HG03139 (cell line): Measurements from ENCODE around the gene FAM210A.
"Not testable (repeated sequence)": the region's sequence is repeated elsewhere in the genome, so short reads cannot be mapped to it uniquely, and the experiment has no call there.

Experiments
- ATAC-seq: cut with Tn5 transposase; IDR thresholded peaks from one replicate; pipeline ENCODE4 v1.9.1; 2021; ENCODE audit not compliant: unreplicated experiment

The FAM210A gene

DNA sequence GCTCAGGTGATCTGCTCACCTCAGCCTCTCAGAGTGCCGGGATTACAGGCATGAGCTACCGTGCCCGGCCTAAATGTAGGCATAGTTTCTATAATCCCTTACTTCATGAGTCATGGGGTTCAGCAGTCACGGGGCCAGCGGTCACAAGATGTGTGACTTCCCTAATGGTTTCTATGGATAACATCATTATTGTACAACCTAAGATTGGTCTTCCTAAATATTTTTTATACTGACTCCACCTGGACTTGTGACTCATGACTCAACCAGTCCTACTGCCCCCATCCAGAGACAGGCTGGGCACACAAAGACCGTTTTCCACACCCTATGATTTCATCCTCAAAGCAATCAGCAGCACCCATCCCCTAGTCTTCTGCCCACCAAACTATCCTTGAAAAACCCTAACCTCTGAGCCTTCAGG lies 15.9 kb downstream of the FAM210A start:
- ATAC-seq = no peak

DNA sequence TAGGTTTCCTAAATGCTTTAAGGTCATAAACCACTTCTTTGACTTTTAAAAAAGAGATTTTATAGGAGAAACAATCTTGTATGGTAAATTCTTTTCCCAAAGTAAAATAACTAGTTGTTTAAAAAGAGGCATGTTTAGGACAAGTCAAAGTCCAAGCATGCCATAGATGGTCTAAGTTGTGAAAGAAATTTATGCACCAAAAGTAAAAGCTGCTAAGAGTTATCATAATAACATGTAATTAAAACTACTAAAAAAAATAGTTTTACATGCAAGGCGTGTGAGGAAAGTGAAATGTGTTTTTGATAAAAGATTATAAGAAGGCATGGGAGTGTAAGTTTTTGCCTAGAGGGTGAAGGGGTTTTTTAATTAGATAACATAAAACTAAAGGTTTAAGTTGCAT lies 22.5 kb downstream of the FAM210A start:
- no peak for ATAC-seq

DNA sequence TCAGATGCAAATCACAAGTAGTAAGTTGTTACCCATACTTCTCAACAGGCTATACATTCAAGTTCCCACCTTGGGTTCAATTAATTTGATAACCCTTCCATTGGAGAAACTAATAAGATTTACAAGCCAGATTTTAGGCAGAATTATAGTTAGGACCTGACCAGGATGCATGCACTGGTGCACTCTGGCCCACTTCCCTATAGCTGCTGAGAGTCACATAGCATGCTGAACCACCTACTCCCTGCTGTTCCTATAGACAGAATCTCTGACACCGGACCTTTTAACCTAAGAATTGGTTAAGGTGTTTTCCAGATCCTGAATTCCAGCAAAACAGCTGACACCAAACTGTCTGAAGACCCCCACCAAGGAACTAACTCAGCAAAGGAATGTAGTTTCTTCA lies 26.2 kb downstream of the FAM210A start:
- no peak for ATAC-seq

GRCh38 chr18:13696961-13697360 lies 29.4 kb downstream of the FAM210A start:
- no peak for ATAC-seq

DNA sequence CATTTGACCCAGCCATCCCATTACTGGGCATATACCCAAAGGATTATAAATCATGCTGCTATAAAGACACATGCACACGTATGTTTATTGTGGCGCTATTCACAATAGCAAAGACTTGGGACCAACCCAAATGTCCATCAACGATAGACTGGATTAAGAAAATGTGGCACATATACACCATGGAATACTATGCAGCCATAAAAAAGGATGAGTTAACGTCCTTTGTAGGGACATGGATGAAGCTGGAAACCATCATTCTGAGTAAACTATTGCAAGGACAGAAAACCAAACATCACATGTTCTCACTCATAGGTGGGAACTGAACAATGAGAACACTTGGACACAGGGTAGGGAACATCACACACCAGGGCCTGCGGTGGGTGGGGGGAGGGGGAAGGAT lies 31.0 kb downstream of the FAM210A start:
- ATAC-seq = not testable (repeated sequence)

DNA sequence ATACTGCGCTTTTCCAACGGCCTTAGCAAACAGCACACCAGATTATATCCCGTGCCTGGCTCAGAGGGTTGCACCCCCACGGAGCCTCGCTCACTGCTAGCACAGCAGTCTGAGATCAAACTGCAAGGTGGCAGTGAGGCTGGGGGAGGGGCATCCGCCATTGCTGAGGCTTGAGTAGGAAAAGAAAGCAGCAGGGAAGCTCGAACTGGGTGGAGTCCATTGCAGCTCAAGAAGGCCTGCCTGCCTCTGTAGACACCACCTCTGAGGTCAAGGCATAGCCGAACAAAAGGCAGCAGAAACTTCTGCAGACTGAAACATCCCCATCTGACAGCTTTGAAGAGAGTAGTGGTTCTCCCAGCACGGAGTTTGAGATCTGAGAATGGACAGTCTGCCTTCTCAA lies 36.3 kb downstream of the FAM210A start:
- ATAC-seq = not testable (repeated sequence)

DNA sequence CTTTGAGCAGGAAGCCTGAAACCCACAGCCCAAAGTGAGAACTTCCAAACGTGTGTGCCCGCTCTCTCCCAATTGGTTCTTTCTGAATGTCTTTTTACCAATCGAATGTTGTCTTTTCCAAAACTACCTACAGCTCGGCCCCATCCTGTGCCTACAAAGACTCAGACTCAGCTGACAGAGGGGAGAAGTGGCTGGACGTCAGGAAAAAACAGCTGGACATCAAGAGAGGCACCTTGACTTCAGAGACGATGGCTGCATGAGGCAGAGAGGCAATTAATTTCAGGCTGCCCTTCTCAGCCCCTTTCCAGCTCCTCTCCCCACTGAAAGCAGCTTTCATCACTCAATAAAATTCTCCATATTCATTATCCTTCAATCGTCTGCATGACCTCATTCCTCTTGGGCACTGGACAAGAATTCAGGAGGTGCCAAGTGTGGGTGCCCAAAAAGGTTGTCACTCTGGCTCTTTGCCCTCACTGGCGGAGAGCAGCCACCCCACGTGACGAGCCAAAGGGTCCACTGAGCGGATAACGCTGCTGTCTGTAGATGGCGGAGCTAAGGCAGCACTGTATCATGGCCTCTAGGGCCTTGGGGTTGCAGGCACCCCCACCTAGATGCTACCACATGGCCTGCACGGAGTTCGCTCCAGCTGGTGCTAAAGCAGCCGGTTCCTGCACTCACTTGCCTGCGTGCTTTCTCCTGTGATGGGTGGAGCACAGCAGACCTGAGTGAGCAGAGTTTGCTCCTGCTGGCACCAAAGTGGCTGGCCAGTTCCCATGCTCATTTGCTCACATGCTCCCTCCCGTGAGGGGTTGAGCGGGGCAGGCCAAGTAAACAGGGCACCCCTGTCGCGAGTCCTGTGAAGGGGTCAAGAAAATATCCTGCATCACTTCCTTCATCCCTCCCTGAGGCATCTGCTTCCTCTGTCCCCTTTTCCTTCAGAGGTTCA lies 37.9 kb downstream of the FAM210A start:
- no peak for ATAC-seq

DNA sequence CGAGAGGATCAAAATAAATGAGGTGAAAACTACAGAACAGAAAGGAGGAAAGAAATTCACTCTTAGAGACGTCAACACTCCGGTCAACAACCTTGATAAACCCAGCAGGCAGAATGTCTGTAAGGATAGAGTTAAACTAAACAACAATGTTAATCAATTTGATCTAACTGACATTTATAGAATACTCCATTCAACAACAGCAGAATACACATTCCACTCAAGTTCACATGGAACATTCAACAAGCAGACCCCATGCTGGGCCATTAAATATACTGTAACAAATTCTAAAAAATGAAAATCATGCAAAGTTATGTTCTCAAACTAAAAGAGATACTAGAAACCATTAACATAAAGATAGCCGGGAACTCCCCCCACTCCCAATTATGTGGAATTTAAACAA lies 41.8 kb downstream of the FAM210A start:
- ATAC-seq = no peak

DNA sequence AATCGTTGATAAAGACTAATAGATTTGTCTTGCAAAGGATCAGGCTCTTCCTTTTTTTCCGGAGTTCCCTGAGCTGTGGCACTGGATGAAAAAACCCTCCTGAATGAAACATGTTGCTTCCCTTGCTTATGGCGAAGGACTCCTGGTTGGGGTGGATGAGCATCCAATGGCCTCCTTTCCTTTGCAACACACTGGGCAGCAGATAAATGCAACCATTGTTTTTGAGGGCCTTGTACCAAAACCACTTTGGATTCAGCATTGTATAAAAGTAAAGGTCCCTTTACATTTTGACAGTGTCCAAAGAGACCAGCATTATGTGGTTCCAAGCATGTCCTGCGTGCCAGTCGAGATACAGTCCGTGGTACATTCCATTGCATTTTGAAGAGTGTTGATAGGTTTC lies 44.7 kb downstream of the FAM210A start:
- ATAC-seq = no peak

- no peak for ATAC-seq
Observed at GRCh38 chr18:13680612-13681011, 45.7 kb downstream of the FAM210A start.

DNA sequence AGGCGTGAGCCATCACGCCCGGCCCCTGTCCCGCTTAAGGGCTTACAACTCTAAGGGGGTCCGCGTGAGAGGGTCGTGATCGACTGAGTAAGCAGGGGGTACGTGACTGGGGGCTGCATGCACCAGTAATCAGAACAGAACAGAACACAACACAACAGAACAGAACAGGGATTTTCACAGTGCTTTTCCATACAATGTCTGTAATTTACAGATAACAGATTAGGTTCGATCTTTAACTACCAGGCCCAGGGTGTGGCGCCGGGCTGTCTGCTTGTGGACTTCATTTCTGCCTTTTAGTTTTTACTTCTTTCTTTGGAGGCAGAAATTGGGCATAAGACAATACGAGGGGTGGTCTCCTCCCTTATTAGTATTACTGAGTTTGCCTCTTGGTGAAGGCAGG lies 49.0 kb downstream of the FAM210A start:
- ATAC-seq = not testable (repeated sequence)

GRCh38 chr18:13676471-13676870 lies 49.9 kb downstream of the FAM210A start:
- no peak for ATAC-seq

DNA sequence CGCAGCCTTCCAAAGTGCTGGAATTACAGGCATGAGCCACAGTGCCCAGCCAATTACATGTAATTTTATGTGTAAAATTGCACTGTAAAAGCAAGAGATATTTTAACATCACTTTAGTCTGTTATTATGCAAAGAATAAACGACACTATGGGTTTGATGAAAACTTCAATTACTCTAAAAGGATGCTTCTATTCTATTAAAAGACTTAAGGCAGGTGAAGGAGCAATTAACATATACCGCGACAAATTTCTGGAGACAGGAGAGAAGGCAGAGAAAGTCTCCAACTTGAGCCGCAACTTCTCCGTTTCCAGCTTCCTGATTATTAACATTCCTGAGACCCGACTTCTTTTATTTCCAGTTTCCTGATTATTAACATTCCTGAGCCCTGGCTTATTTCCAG lies 53.7 kb downstream of the FAM210A start:
- ATAC-seq = no peak

GRCh38 chr18:13661779-13662256 lies 64.5 kb downstream of the FAM210A start:
- no peak for ATAC-seq

- ATAC-seq = no peak
Observed at GRCh38 chr18:13661051-13661778, 65.1 kb downstream of the FAM210A start.

GRCh38 chr18:13660510-13660909 lies 65.8 kb downstream of the FAM210A start:
- ATAC-seq = no peak

DNA sequence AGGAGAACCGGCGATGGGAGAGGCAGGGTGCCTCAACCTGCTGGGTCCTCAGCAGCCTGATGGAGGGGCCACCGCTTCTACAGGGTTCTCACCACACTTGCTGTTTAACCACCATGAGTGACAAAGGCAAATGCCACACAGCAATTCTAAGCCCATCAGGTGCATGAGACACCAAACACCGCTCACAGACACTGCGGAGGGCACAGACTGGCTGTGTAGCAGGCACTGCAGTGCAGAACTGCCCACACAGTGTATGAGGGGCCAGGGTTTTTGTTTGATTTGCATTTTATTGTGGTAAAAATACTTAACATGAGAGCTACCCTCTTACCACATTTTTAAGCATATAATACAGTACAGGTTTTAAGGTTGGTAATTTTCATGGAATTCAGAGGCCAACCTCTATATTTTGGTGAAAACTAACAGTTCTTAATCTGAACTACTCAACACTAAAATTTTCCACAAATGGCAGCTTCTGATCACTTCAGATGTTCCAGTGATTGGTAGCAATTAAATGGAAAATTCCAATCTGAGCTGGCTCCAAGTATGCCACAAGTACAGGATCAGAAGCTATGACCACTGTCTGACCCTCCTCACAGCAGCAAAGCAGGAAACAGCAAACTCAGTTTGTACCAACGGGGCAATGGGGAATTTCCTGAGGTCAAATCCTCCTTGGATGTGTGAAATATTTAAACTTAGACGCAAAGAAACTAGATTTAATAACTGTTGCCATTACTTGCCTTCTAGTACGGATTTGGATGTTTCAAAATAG lies 67.7 kb downstream of the FAM210A start:
- ATAC-seq = no peak

DNA sequence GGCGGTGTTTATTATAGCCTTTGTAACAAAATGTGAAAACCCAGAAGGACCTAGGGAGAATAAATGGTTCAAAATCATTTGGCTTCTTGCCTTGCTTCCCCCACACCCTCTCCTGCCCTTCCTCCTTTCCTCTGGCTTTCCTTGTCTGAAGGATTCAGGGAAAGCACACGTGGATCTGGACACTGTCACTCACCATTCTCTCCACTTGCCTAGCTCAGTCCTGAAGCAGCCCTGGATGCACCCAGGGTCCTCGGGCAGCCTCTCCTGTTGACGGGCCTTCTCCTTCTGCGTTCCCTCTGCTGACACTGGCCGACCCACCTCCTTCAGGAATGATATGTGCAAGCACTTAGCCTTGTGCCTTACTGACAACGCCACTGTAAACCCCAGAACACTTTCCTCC lies 68.4 kb downstream of the FAM210A start:
- no peak for ATAC-seq

DNA sequence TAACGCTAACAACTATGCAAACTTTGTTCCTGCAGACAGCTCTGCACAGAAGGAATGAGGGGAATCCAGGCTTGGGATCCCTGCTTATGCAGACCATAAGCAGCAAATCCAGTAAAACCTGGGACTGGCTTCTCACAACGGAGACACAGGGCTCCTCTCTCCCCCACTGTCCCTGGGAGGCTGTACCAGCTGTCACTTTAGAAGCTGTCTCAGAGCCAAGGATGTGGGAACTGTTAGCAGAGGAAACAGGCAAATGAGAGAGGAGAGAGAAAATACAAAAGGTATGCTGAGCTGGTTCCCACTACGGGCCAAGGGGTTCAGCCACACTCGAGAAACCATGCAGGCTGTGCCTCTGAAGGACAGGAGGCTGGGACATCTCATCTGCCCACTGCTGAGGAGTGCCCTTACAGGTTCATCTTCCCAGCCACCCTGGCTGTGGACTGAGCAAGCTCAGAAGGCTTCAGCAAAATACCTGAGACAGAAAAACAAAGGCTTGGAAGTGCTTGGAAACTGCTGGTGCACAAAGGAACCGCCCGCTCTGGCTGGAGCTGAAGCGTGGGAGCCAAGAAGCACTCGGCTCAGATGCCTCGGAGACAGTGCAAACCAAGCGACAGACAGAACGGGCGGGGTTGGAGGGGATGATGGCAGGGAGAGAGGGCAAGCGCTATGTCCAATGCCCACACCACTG lies 72.5 kb downstream of the FAM210A start:
- ATAC-seq = no peak
